MCF 10A (cell line): ENCODE data around the gene LHFPL3. TPM values are rescaled to one million over a fixed set of nuclear protein-coding genes. Genes with fewer than 3 reads are reported as not detected.

Source experiments
- BruUV-seq: library from RNA; stranded (reverse); fragments of 400-500 nt; replicated peaks from 2 replicates; lab custom pipeline; 2021; lab: Mats Ljungman, UMichigan
- CTCF ChIA-PET: fragments of 300-600 bp; sonication (Branson Sonifier 250); formaldehyde crosslinking; extraction: SDS; loops from one replicate; lab custom pipeline; 2021; ENCODE audit warnings: antibody characterized with exemption, inconsistent platforms; lab: Yijun Ruan, JAX
- POLR2A ChIA-PET: fragments of 300-600, 350-650 bp; sonication (Branson Sonifier 250); formaldehyde crosslinking; extraction: SDS; loops from one replicate; lab custom pipeline; 2020; ENCODE audit warnings: antibody characterized with exemption, inconsistent platforms; lab: Yijun Ruan, JAX
- DNase-seq: peaks from one replicate; pipeline ENCODE4 v3.0.0-alpha.2; 2018; ENCODE audit not compliant: unreplicated experiment
- H3K27ac Mint-ChIP-seq: one replicate; pipeline ENCODE4 v1.8.0; 2022; ENCODE audit warnings: mild to moderate bottlenecking, low read depth, mixed read lengths; ENCODE audit not compliant: unreplicated experiment
- H3K27me3 Mint-ChIP-seq: one replicate; pipeline ENCODE4 v1.8.0; 2022; ENCODE audit warnings: mixed read lengths; ENCODE audit not compliant: insufficient read depth, unreplicated experiment
- H3K36me3 Mint-ChIP-seq: one replicate; pipeline ENCODE4 v1.8.0; 2022; ENCODE audit warnings: mild to moderate bottlenecking, moderate library complexity, mixed read lengths; ENCODE audit not compliant: insufficient read depth, unreplicated experiment
- H3K4me1 Mint-ChIP-seq: one replicate; pipeline ENCODE4 v1.8.0; 2022; ENCODE audit warnings: mixed read lengths; ENCODE audit not compliant: insufficient read depth, unreplicated experiment
- H3K4me3 Mint-ChIP-seq: one replicate; pipeline ENCODE4 v1.8.0; 2022; ENCODE audit warnings: mild to moderate bottlenecking, moderate library complexity, mixed read lengths; ENCODE audit not compliant: unreplicated experiment
- H3K9me3 Mint-ChIP-seq: one replicate; pipeline ENCODE4 v1.8.0; 2022; ENCODE audit warnings: mixed read lengths; ENCODE audit not compliant: unreplicated experiment
- CTCF ChIP-seq: fragments of 200-600 bp; IDR thresholded peaks from one replicate; pipeline ENCODE4 v1.8.0; 2022; ENCODE audit warnings: antibody characterized with exemption, mild to moderate bottlenecking; ENCODE audit not compliant: unreplicated experiment
- intact Hi-C: fragments of 100-400 bp; cut with micrococcal nuclease; formaldehyde crosslinking; loops from 2 replicates; pipeline ENCODE4 v1.14.1; 2022
- total RNA-seq: library from RNA; stranded (reverse); gene quantifications from 2 replicates; pipeline ENCODE4 v1.2.3, GENCODE V29; 2022

Gene LHFPL3
- total RNA-seq, 1 experiment from 2014 or later = not detected

GRCh38 chr7:104382616-104383015 lies 54.2 kb downstream of the LHFPL3 start:
- Mint-ChIP-seq H3K9me3 (peaks cover 2% of the 10 kb centered on the region), H3K36me3 (no peaks in the 10 kb centered on the region), H3K27ac (no peak overlapping the region), H3K27me3 (peaks cover 65% of the 10 kb centered on the region), H3K4me1 (no peaks in the 10 kb centered on the region), H3K4me3 (no peak overlapping the region)
- no TSS peak for BruUV-seq
- POLR2A ChIA-PET = interaction anchor here (0.7 kb wide), 1 partner anchor 30 kb away, joined by 5 read pairs; no protein-coding TSS in a partner anchor
- CTCF ChIA-PET = no interaction called here
- TF ChIP-seq CTCF = no peak
- DNase-seq = no peak
- intact Hi-C loops = no loop called here

GRCh38 chr7:104386943-104387342 lies 58.5 kb downstream of the LHFPL3 start:
- no peaks in the 10 kb centered on the region for H3K4me1 Mint-ChIP-seq
- H3K36me3 Mint-ChIP-seq = no peaks in the 10 kb centered on the region
- no peak overlapping the region for H3K27ac Mint-ChIP-seq
- POLR2A ChIA-PET = no interaction called here
- no peak for DNase-seq
- intact Hi-C loops = no loop called here
- BruUV-seq = no TSS peak
- H3K27me3 Mint-ChIP-seq = peaks cover 25% of the 10 kb centered on the region
- no peak for TF ChIP-seq CTCF
- CTCF ChIA-PET = interaction anchor here (0.6 kb wide), 1 partner anchor 17 kb away, joined by 3 read pairs; no protein-coding TSS in a partner anchor
- peaks cover 8% of the 10 kb centered on the region for H3K9me3 Mint-ChIP-seq
- H3K4me3 Mint-ChIP-seq = no peak overlapping the region

GRCh38 chr7:104388222-104388621 lies 59.8 kb downstream of the LHFPL3 start:
- Mint-ChIP-seq H3K4me1 (no peaks in the 10 kb centered on the region), H3K27ac (no peak overlapping the region), H3K36me3 (no peaks in the 10 kb centered on the region), H3K27me3 (peaks cover 12% of the 10 kb centered on the region), H3K4me3 (no peak overlapping the region), H3K9me3 (peaks cover 8% of the 10 kb centered on the region)
- no peak for DNase-seq
- BruUV-seq = no TSS peak
- ChIA-PET POLR2A (no interaction called here), CTCF (no interaction called here)
- TF ChIP-seq CTCF = no peak
- intact Hi-C loops = no loop called here

- Mint-ChIP-seq H3K4me3 (no peak overlapping the region), H3K9me3 (no peaks in the 10 kb centered on the region), H3K4me1 (no peaks in the 10 kb centered on the region), H3K27ac (no peak overlapping the region), H3K36me3 (no peaks in the 10 kb centered on the region), H3K27me3 (peaks cover 27% of the 10 kb centered on the region)
- no peak for DNase-seq
- ChIA-PET CTCF (no interaction called here), POLR2A (no interaction called here)
- no TSS peak for BruUV-seq
- intact Hi-C loops = no loop called here
- TF ChIP-seq CTCF = no peak
Observed at GRCh38 chr7:104395162-104395561, 66.8 kb downstream of the LHFPL3 start.
